HepG2 (cell line): ENCODE data around the gene PRCP. TPM values are rescaled to one million over a fixed set of nuclear protein-coding genes. Genes with fewer than 3 reads are reported as not detected.

Experiments
- ATF2 ChIP-seq: sonication (generic); formaldehyde crosslinking; IDR thresholded peaks from 2 replicates; pipeline ENCODE4 v1.4.0; 2020; ENCODE audit warnings: missing genetic modification reagents
- BCL3 ChIP-seq: sonication (generic); formaldehyde crosslinking; IDR thresholded peaks from 2 replicates; pipeline ENCODE4 v1.5.1; 2020; ENCODE audit warnings: mild to moderate bottlenecking, missing genetic modification reagents, moderate library complexity
- CCAR2 ChIP-seq: fragments of 200-400 bp; formaldehyde crosslinking; optimal IDR thresholded peaks from 2 replicates; pipeline ENCODE3; 2018; ENCODE audit warnings: low read depth, mild to moderate bottlenecking, low read length, moderate library complexity
- E2F1 ChIP-seq: sonication (generic); formaldehyde crosslinking; IDR thresholded peaks from 2 replicates; pipeline ENCODE4 v1.5.0; 2020; ENCODE audit warnings: missing genetic modification reagents
- GATAD2A ChIP-seq: IDR thresholded peaks from 2 replicates; pipeline ENCODE4 v1.6.1; 2016
- NR2C2 ChIP-seq: sonication (generic); formaldehyde crosslinking; IDR thresholded peaks from 2 replicates; pipeline ENCODE4 v1.4.0; 2020; ENCODE audit warnings: missing genetic modification reagents, mild to moderate bottlenecking, moderate library complexity, borderline replicate concordance
- PCBP2 ChIP-seq: fragments of 200-400 bp; formaldehyde crosslinking; optimal IDR thresholded peaks from 2 replicates; pipeline ENCODE3; 2018; ENCODE audit warnings: low read length, low read depth; ENCODE audit not compliant: poor library complexity, severe bottlenecking
- PITX1 ChIP-seq: sonication (generic); formaldehyde crosslinking; IDR thresholded peaks from 2 replicates; pipeline ENCODE4 v1.5.1; 2020; ENCODE audit warnings: mild to moderate bottlenecking, missing genetic modification reagents
- RELA ChIP-seq: sonication (generic); formaldehyde crosslinking; IDR thresholded peaks from 2 replicates; pipeline ENCODE4 v1.4.0; 2020; ENCODE audit warnings: missing genetic modification reagents
- RFXANK ChIP-seq: IDR thresholded peaks from 2 replicates; pipeline ENCODE4 v1.6.1; 2016
- RNF219 ChIP-seq: sonication (generic); formaldehyde crosslinking; IDR thresholded peaks from 2 replicates; pipeline ENCODE4 v1.5.0; 2020; ENCODE audit warnings: mild to moderate bottlenecking, missing genetic modification reagents
- SNAPC5 ChIP-seq: sonication (generic); formaldehyde crosslinking; IDR thresholded peaks from 2 replicates; pipeline ENCODE4 v1.8.1; 2023; ENCODE audit warnings: mild to moderate bottlenecking, missing genetic modification reagents, borderline replicate concordance
- USF2 ChIP-seq, 2 experiments: sonication (generic) in 1 of 2; formaldehyde crosslinking in 1 of 2; IDR thresholded peaks; 2 replicates each; pipeline versions ENCODE4 v1.5.1 to v1.6.1; 2011 to 2020; ENCODE audit warnings: borderline replicate concordance in 1 of 2, low read depth in 1 of 2, low read length in 1 of 2, mild to moderate bottlenecking in 1 of 2, missing genetic modification reagents in 1 of 2, moderate library complexity in 1 of 2
- ZNF275 ChIP-seq: sonication (generic); formaldehyde crosslinking; IDR thresholded peaks from 2 replicates; pipeline ENCODE4 v1.8.0; 2022; ENCODE audit warnings: missing genetic modification reagents, mild to moderate bottlenecking, inconsistent platforms, borderline replicate concordance
- ZNF329 ChIP-seq: sonication (generic); formaldehyde crosslinking; IDR thresholded peaks from 2 replicates; pipeline ENCODE4 v1.9.0; 2021; ENCODE audit warnings: low read depth, mild to moderate bottlenecking, missing genetic modification reagents
- ZNF343 ChIP-seq: sonication (generic); formaldehyde crosslinking; IDR thresholded peaks from 2 replicates; pipeline ENCODE4 v1.4.0; 2020; ENCODE audit warnings: mild to moderate bottlenecking, missing genetic modification reagents
- ZNF576 ChIP-seq: sonication (generic); formaldehyde crosslinking; IDR thresholded peaks from 2 replicates; pipeline ENCODE4 v1.4.0; 2020; ENCODE audit warnings: mild to moderate bottlenecking, missing genetic modification reagents
- ZNF737 ChIP-seq: sonication (generic); formaldehyde crosslinking; IDR thresholded peaks from 2 replicates; pipeline ENCODE4 v1.5.0; 2020; ENCODE audit warnings: missing genetic modification reagents, mild to moderate bottlenecking, borderline replicate concordance
- ZNF788 ChIP-seq: sonication (generic); formaldehyde crosslinking; IDR thresholded peaks from 2 replicates; pipeline ENCODE4 v1.5.0; 2020; ENCODE audit warnings: mild to moderate bottlenecking, missing genetic modification reagents, borderline replicate concordance
- polyA plus RNA-seq, 8 experiments: library from polyadenylated mRNA; depleted of rRNA in 3 of 8; stranded (reverse) in 7 of 8; unstranded in 1 of 8; fragments of >200 nt; fragmentation: Illumina TruSeq in 4 of 8; extraction: Trizol in 4 of 8; gene quantifications; 2 replicates each; pipeline versions ENCODE4 v1.2.1 to v1.2.3, GENCODE V29; 2011 to 2016; ENCODE audit warnings: low read depth in 4 of 8, missing spikeins in 1 of 8, mixed read lengths in 1 of 8; ENCODE audit not compliant: insufficient read depth in 1 of 8
- total RNA-seq, 5 experiments: library from RNA; depleted of rRNA; stranded (reverse); fragments of >200 nt; fragmentation: Illumina TruSeq; extraction: Trizol; gene quantifications; 2 replicates each; pipeline ENCODE4 v1.2.3, GENCODE V29; 2016; ENCODE audit warnings: low read depth in 1 of 5

PRCP gene
- total and polyA plus RNA-seq, 2 of the 13 experiments (the other 11 are each of a cell fraction or from before 2014, with no cell fraction given) = 84.2 to 105 TPM

GRCh38 chr11:82818409-82819043 lies 81.7 kb downstream of the PRCP start (continued):
- TF ChIP-seq BCL3 (CRISPR knock-in tag) (no peak), ZNF275 (CRISPR knock-in tag) (no peak), NR2C2 (peak; percentile 49; the same call in 1 of the 2 replicates), USF2 (IDR thresholded peaks at IDR 0.05; ENCODE audit: low read depth, low read length) (no peak), USF2 (CRISPR knock-in tag; IDR thresholded peaks at IDR 0.05; ENCODE audit: borderline replicate concordance) (no peak), ZNF576 (CRISPR knock-in tag) (no peak), RELA (no peak), RFXANK (CRISPR knock-in tag) (no peak), GATAD2A (peak; percentile 80), CCAR2 (no peak), PCBP2 (no peak), ZNF788 (no peak), ATF2 (CRISPR knock-in tag) (peak; percentile 96), ZNF737 (CRISPR knock-in tag) (no peak), ZNF343 (CRISPR knock-in tag) (no peak), E2F1 (no peak), PITX1 (CRISPR knock-in tag) (no peak), ZNF329 (no peak), SNAPC5 (no peak), RNF219 (no peak)
